OCI-LY1 (cell line): ENCODE data around the gene TIMM44.

Experiments used
- H2AFZ ChIP-seq: fragments of 200-600 bp; sonication (generic), shearing (Covaris generic); 2 replicates; pipeline ENCODE4 v1.6.0; 2014; ENCODE audit warnings: antibody characterized with exemption, mild to moderate bottlenecking, low read length
- H3F3A ChIP-seq: fragments of 200-600 bp; sonication (generic), shearing (Covaris generic); 2 replicates; pipeline ENCODE4 v1.6.0; 2014; ENCODE audit warnings: mild to moderate bottlenecking, antibody characterized with exemption, low read length, moderate library complexity; ENCODE audit not compliant: insufficient read depth
- H3K27ac ChIP-seq: fragments of 200-600 bp; sonication (generic); 2 replicates; pipeline ENCODE4 v1.5.1; 2014; ENCODE audit warnings: low read length, mixed run types, mild to moderate bottlenecking, low read depth; ENCODE audit not compliant: poor library complexity, severe bottlenecking
- H3K27me3 ChIP-seq: fragments of 200-600 bp; sonication (generic); 2 replicates; pipeline ENCODE4 v1.6.0; 2014; ENCODE audit warnings: antibody characterized with exemption, mild to moderate bottlenecking, low read length, moderate library complexity; ENCODE audit not compliant: insufficient read depth
- H3K36me3 ChIP-seq: fragments of 200-600 bp; sonication (generic); 2 replicates; pipeline ENCODE4 v1.6.1; 2014; ENCODE audit warnings: mild to moderate bottlenecking, antibody characterized with exemption, low read length, moderate library complexity, mixed read lengths; ENCODE audit not compliant: insufficient read depth
- H3K4me1 ChIP-seq: fragments of 200-600 bp; sonication (generic); 2 replicates; pipeline ENCODE4 v1.5.1; 2014; ENCODE audit warnings: mild to moderate bottlenecking, low read length, moderate library complexity; ENCODE audit not compliant: insufficient read depth, severe bottlenecking
- H3K4me2 ChIP-seq: fragments of 200-600 bp; sonication (generic), shearing (Covaris generic); 2 replicates; pipeline ENCODE4 v1.6.1; 2014; ENCODE audit warnings: low read length
- H3K4me3 ChIP-seq: fragments of 200-600 bp; sonication (generic); 2 replicates; pipeline ENCODE4 v1.5.1; 2014; ENCODE audit warnings: low read length, low read depth, mild to moderate bottlenecking, mixed read lengths; ENCODE audit not compliant: poor library complexity, severe bottlenecking
- H3K79me2 ChIP-seq: fragments of 200-600 bp; shearing (Covaris generic); 2 replicates; pipeline ENCODE4 v1.6.1; 2016; ENCODE audit warnings: mixed run types, low read length, mixed read lengths; ENCODE audit not compliant: insufficient read depth
- H3K9ac ChIP-seq: fragments of 200-600 bp; sonication (generic), shearing (Covaris generic); 2 replicates; pipeline ENCODE4 v1.6.1; 2014; ENCODE audit warnings: mild to moderate bottlenecking, low read length, mixed read lengths
- H3K9me2 ChIP-seq: fragments of 200-600 bp; sonication (generic), shearing (Covaris generic); 2 replicates; pipeline ENCODE4 v1.6.1; 2014; ENCODE audit warnings: low read depth, mild to moderate bottlenecking, low read length, mixed read lengths
- H3K9me3 ChIP-seq: fragments of 200-600 bp; shearing (Covaris generic); 2 replicates; pipeline ENCODE4 v1.6.1; 2014; ENCODE audit warnings: low read length, mixed read lengths
- H4K20me1 ChIP-seq: fragments of 200-600 bp; sonication (generic), shearing (Covaris generic); 2 replicates; pipeline ENCODE4 v1.6.0; 2016; ENCODE audit warnings: mild to moderate bottlenecking, low read length; ENCODE audit not compliant: insufficient read depth
- CTCF ChIP-seq: fragments of 200-600 bp; sonication (generic), shearing (Covaris generic); IDR thresholded peaks from 2 replicates; pipeline ENCODE4 v1.5.1; 2017; ENCODE audit warnings: mild to moderate bottlenecking, antibody characterized with exemption, low read length, moderate library complexity, mixed read lengths
- EZH2 ChIP-seq: fragments of 200-600 bp; sonication (generic), shearing (Covaris generic); IDR thresholded peaks from 2 replicates; pipeline ENCODE4 v1.8.0; 2017; ENCODE audit warnings: borderline replicate concordance, mixed run types, mild to moderate bottlenecking, antibody characterized with exemption, low read length, moderate library complexity, mixed read lengths

The TIMM44 gene

DNA sequence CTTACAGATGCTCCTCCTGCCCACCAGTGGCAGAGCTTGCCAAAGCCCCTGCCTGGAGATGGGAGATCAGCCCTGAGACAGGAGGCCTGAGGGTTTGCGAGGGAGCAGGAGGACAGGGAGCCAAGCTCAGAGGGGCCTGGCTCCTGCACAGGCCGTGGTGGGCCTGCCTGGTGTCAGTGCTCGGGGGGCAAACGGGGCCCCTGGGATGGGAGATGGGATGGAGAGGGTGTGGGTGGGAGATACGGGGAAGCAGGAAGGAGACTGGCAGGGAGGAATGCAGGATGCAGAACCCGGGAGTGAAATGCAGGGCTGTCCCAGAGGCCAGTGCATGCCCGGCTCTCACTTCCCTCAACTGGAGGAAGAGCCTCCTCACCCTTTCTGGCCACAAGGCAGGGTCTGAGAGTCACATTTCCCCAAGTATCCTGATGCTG is 42.0 kb upstream of the TIMM44 start:
- no peak overlapping the region for H3K4me3 ChIP-seq
- H4K20me1 ChIP-seq, result no peaks in the 10 kb centered on the region
- no peak for TF ChIP-seq EZH2
- TF ChIP-seq CTCF, result no peak
- H3K27ac ChIP-seq, result no peak overlapping the region
- no peaks in the 10 kb centered on the region for H3K79me2 ChIP-seq
- H3K36me3 ChIP-seq, result peaks cover 95% of the 10 kb centered on the region
- no peaks in the 10 kb centered on the region for H3K4me1 ChIP-seq
- no peaks in the 10 kb centered on the region for H3K9me2 ChIP-seq
- H3K9ac ChIP-seq, result no peak overlapping the region
- H3K27me3 ChIP-seq, result no peaks in the 10 kb centered on the region
- no peaks in the 10 kb centered on the region for H3F3A ChIP-seq
- no peaks in the 10 kb centered on the region for H3K9me3 ChIP-seq
- no peak overlapping the region for H3K4me2 ChIP-seq
- H2AFZ ChIP-seq, result no peak overlapping the region

GRCh38 chr19:7983995-7984837 is 40.8 kb upstream of the TIMM44 start:
- Histone ChIP-seq H3K9me3 (no peaks in the 10 kb centered on the region), H3K36me3 (peaks cover 95% of the 10 kb centered on the region), H3K27ac (no peak overlapping the region), H3K4me2 (no peak overlapping the region), H3K27me3 (no peaks in the 10 kb centered on the region), H2AFZ (no peak overlapping the region), H3K4me1 (no peaks in the 10 kb centered on the region), H3K9ac (no peak overlapping the region), H3K79me2 (no peaks in the 10 kb centered on the region), H3F3A (no peaks in the 10 kb centered on the region), H3K4me3 (no peak overlapping the region), H4K20me1 (no peaks in the 10 kb centered on the region), H3K9me2 (no peaks in the 10 kb centered on the region)
- TF ChIP-seq EZH2 (no peak), CTCF (no peak)

DNA sequence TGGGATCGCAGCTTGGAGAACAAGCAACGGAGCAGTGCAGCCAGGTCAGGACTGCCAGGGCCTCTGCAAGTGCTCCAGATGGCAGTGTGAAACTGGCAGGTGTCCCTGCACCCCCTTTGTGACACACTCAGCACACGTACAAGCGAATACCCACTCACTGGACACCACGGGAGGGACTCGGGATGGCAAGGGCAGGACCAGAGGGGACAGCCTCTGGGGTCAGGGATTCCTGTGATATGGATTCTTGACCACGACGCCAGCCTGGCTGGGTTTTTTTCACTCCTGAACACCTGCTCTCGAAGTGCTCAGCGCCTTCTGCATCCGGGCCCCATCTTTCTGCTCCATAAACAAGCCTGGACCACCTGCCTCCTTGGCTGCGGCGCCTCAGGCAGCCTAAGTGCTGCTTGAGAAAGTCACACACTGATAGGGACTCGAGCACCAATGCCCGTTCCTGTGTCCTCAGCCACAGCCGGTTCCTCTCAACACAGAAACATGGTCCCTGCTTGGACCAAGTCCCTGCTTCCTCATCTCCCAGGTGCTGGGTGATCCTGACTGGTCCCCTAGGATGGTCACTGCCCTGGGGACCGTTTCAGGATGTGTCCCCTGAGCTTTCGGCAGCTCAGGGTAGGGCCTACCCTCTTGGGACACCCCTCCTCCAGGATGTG is 40.0 kb upstream of the TIMM44 start:
- Histone ChIP-seq H3K9ac (no peak overlapping the region), H3F3A (no peaks in the 10 kb centered on the region), H4K20me1 (no peaks in the 10 kb centered on the region), H2AFZ (no peak overlapping the region), H3K36me3 (peaks cover 95% of the 10 kb centered on the region), H3K4me2 (no peak overlapping the region), H3K4me1 (no peaks in the 10 kb centered on the region), H3K9me3 (no peaks in the 10 kb centered on the region), H3K4me3 (no peak overlapping the region), H3K27ac (no peak overlapping the region), H3K79me2 (no peaks in the 10 kb centered on the region), H3K9me2 (no peaks in the 10 kb centered on the region), H3K27me3 (no peaks in the 10 kb centered on the region)
- TF ChIP-seq EZH2, result no peak
- TF ChIP-seq CTCF, result no peak
